HepG2 (cell line): ENCODE data around the gene TMEM132D. TPM values are rescaled to one million over a fixed set of nuclear protein-coding genes. Genes with fewer than 3 reads are reported as not detected.

Experiments
- ATAC-seq: fragments of 200-7000 bp; cut with Tn5 transposase; 3 replicates; pipeline ENCODE4 v1.9.1; 2020; ENCODE audit warnings: mild to moderate bottlenecking, moderate library complexity
- BruUV-seq: library from RNA; stranded (reverse); fragments of 400-500 nt; replicated peaks from 2 replicates; lab custom pipeline; 2021; lab: Mats Ljungman, UMichigan
- CTCF ChIA-PET: fragments of 300-600 bp; formaldehyde crosslinking; extraction: SDS; loops from one replicate; lab custom pipeline; 2021; ENCODE audit warnings: low total read pairs, inconsistent platforms, low intra/inter-chr PET ratio; lab: Yijun Ruan, JAX
- POLR2A ChIA-PET: fragments of 350-600 bp; sonication (Branson Sonifier 250); formaldehyde crosslinking; loops from one replicate; lab custom pipeline; 2020; ENCODE audit warnings: antibody characterized with exemption, inconsistent platforms; lab: Yijun Ruan, JAX
- DNase-seq: peaks from one replicate; pipeline ENCODE4 v3.0.0-alpha.2; 2015; ENCODE audit warnings: low spot score
- FAIRE-seq: peaks from 3 replicates; lab custom pipeline; 2011; peaks lifted over from hg19 to GRCh38; lab: Jason Lieb, UNC
- H2AFZ ChIP-seq: one replicate; pipeline ENCODE4 v1.6.1; 2011; ENCODE audit warnings: low read length, inconsistent platforms
- H3K27ac ChIP-seq: fragments of 300-600 bp; 3 replicates; pipeline ENCODE4 v1.8.0; 2011; ENCODE audit warnings: mixed run types, mild to moderate bottlenecking, mixed read lengths, low read length, inconsistent platforms; ENCODE audit not compliant: insufficient read depth; ENCODE audit errors: extremely low read length
- H3K27me3 ChIP-seq, 2 experiments: fragments of 200-600 bp in 1 of 2; 2 replicates in 1 of 2; 3 replicates in 1 of 2; pipeline versions ENCODE4 v1.6.0 to v1.8.0; 2011; ENCODE audit warnings: low read length in 2 of 2, mild to moderate bottlenecking in 2 of 2, moderate library complexity in 2 of 2, inconsistent platforms in 1 of 2; ENCODE audit not compliant: insufficient read depth in 2 of 2, control insufficient read depth in 1 of 2
- H3K36me3 ChIP-seq, 2 experiments: fragments of 200-600 bp in 1 of 2; replicated peaks in 1 of 2; 2 replicates in 1 of 2; 3 replicates in 1 of 2; pipeline versions ENCODE4 v1.5.1 to v1.8.0; 2011; ENCODE audit warnings: low read length in 2 of 2, inconsistent platforms in 1 of 2; ENCODE audit not compliant: insufficient read depth in 2 of 2, control insufficient read depth in 1 of 2
- H3K4me1 ChIP-seq: 2 replicates; pipeline ENCODE4 v1.5.1; 2012; ENCODE audit warnings: low read length, inconsistent platforms; ENCODE audit not compliant: insufficient read depth
- H3K4me2 ChIP-seq: 2 replicates; pipeline ENCODE4 v1.6.0; 2011; ENCODE audit warnings: low read depth, low read length, inconsistent platforms
- H3K4me3 ChIP-seq, 3 experiments: fragments of 200-600 bp in 1 of 3; sonication (generic), shearing (Covaris generic) in 1 of 3; replicated peaks in 1 of 3; 2 replicates each; pipeline ENCODE4 v1.5.1; 2011 to 2016; ENCODE audit warnings: low read length in 3 of 3, inconsistent platforms in 2 of 3, low read depth in 2 of 3, mild to moderate bottlenecking in 2 of 3, control low read depth in 1 of 3, mixed read lengths in 1 of 3; ENCODE audit not compliant: insufficient read depth in 1 of 3
- H3K79me2 ChIP-seq: one replicate; pipeline ENCODE4 v1.6.1; 2011; ENCODE audit warnings: low read length, inconsistent platforms; ENCODE audit not compliant: insufficient read depth
- H3K9ac ChIP-seq: 2 replicates; pipeline ENCODE4 v1.6.0; 2011; ENCODE audit warnings: mild to moderate bottlenecking, low read depth, low read length, inconsistent platforms; ENCODE audit not compliant: insufficient read depth
- H3K9me3 ChIP-seq: 2 replicates; pipeline ENCODE4 v1.5.1; 2012; ENCODE audit warnings: mild to moderate bottlenecking, low read length
- H4K20me1 ChIP-seq: 2 replicates; pipeline ENCODE4 v1.6.0; 2011; ENCODE audit warnings: inconsistent platforms, mild to moderate bottlenecking, low read length, moderate library complexity; ENCODE audit not compliant: insufficient read depth
- CC2D1A ChIP-seq: sonication (generic); formaldehyde crosslinking; IDR thresholded peaks from 2 replicates; pipeline ENCODE4 v1.8.1; 2023; ENCODE audit warnings: mild to moderate bottlenecking, missing genetic modification reagents
- EHMT2 ChIP-seq: fragments of 200-600 bp; sonication (generic); IDR thresholded peaks from 2 replicates; pipeline ENCODE4 v1.7.0; 2017; ENCODE audit warnings: antibody characterized with exemption, low read depth, low read length, borderline replicate concordance
- ELF4 ChIP-seq: sonication (generic); formaldehyde crosslinking; IDR thresholded peaks from 2 replicates; pipeline ENCODE4 v1.5.0; 2020; ENCODE audit warnings: missing genetic modification reagents, mild to moderate bottlenecking, moderate library complexity, borderline replicate concordance
- GATAD2A ChIP-seq: IDR thresholded peaks from 2 replicates; pipeline ENCODE4 v1.6.1; 2016
- HOMEZ ChIP-seq: IDR thresholded peaks from 2 replicates; pipeline ENCODE4 v1.6.1; 2016; ENCODE audit warnings: low read depth
- HOXD1 ChIP-seq: sonication (generic); formaldehyde crosslinking; IDR thresholded peaks from 2 replicates; pipeline ENCODE4 v1.5.0; 2020; ENCODE audit warnings: missing genetic modification reagents
- KLF13 ChIP-seq: sonication (generic); formaldehyde crosslinking; IDR thresholded peaks from 2 replicates; pipeline ENCODE4 v1.4.0; 2020; ENCODE audit warnings: mild to moderate bottlenecking, missing genetic modification reagents
- MBD4 ChIP-seq: IDR thresholded peaks from 2 replicates; pipeline ENCODE4 v1.6.1; 2012; ENCODE audit warnings: low read length, inconsistent platforms, borderline replicate concordance
- PAF1 ChIP-seq: IDR thresholded peaks from 2 replicates; pipeline ENCODE4 v1.6.1; 2016; ENCODE audit warnings: missing genetic modification reagents, missing compliant biosample characterization
- SIX4 ChIP-seq: sonication (generic); formaldehyde crosslinking; IDR thresholded peaks from 2 replicates; pipeline ENCODE4 v1.4.0; 2020; ENCODE audit warnings: missing genetic modification reagents
- ZFYVE20 ChIP-seq: sonication (generic); formaldehyde crosslinking; IDR thresholded peaks from 2 replicates; pipeline ENCODE4 v1.8.0; 2023; ENCODE audit warnings: low read depth, mild to moderate bottlenecking, moderate library complexity, missing genetic modification reagents, borderline replicate concordance
- ZNF225 ChIP-seq: sonication (generic); formaldehyde crosslinking; IDR thresholded peaks from 2 replicates; pipeline ENCODE4 v1.4.0; 2020; ENCODE audit warnings: mild to moderate bottlenecking, missing genetic modification reagents
- ZNF34 ChIP-seq: sonication (generic); formaldehyde crosslinking; IDR thresholded peaks from 2 replicates; pipeline ENCODE4 v1.4.0; 2020; ENCODE audit warnings: mild to moderate bottlenecking, missing genetic modification reagents, borderline replicate concordance
- ZNF589 ChIP-seq: sonication (generic); formaldehyde crosslinking; conservative IDR thresholded peaks from 2 replicates; pipeline ENCODE4 v1.8.0; 2022; ENCODE audit warnings: mild to moderate bottlenecking, moderate library complexity, missing genetic modification reagents
- ZSCAN31 ChIP-seq: sonication (generic); formaldehyde crosslinking; IDR thresholded peaks from 2 replicates; pipeline ENCODE4 v1.5.0; 2020; ENCODE audit warnings: low read depth, mild to moderate bottlenecking, missing genetic modification reagents
- WGBS: methylation state at CpG from one replicate; pipeline ENCODE4 v1.1.6; 2017; ENCODE audit warnings: low lambda C conversion rate; 5-methylcytosine and 5-hydroxymethylcytosine counted together
- in situ Hi-C: cut with HindIII; loops from 2 replicates; pipeline ENCODE4 v1.10.0; 2017; ENCODE audit warnings: low pct_unique_long_range_greater_than_20kb; ENCODE audit not compliant: extremely low pct_ligation_motif_present
- intact Hi-C: fragments of 100-400 bp; cut with micrococcal nuclease; formaldehyde crosslinking; loops from one replicate; pipeline ENCODE4 v1.10.0; 2022; ENCODE audit not compliant: unreplicated experiment
- polyA plus RNA-seq, 8 experiments: library from polyadenylated mRNA; depleted of rRNA in 3 of 8; stranded (reverse) in 7 of 8; unstranded in 1 of 8; fragments of >200 nt; fragmentation: Illumina TruSeq in 4 of 8; extraction: Trizol in 4 of 8; gene quantifications; 2 replicates each; pipeline versions ENCODE4 v1.2.1 to v1.2.3, GENCODE V29; 2011 to 2016; ENCODE audit warnings: low read depth in 4 of 8, missing spikeins in 1 of 8, mixed read lengths in 1 of 8; ENCODE audit not compliant: insufficient read depth in 1 of 8
- total RNA-seq, 5 experiments: library from RNA; depleted of rRNA; stranded (reverse); fragments of >200 nt; fragmentation: Illumina TruSeq; extraction: Trizol; gene quantifications; 2 replicates each; pipeline ENCODE4 v1.2.3, GENCODE V29; 2016; ENCODE audit warnings: low read depth in 1 of 5
- TF ChIP-seq, protein P1 (sequence below): sonication (generic); formaldehyde crosslinking; IDR thresholded peaks from 2 replicates; pipeline ENCODE4 v1.4.0; 2020; ENCODE audit warnings: missing genetic modification reagents; ENCODE audit errors: not compliant biosample characterization

TMEM132D gene
- total and polyA plus RNA-seq, 2 of the 13 experiments (the other 11 are each of a cell fraction or from before 2014, with no cell fraction given), result not detected

GRCh38 chr12:129305851-129306250, 598.0 kb downstream of the TMEM132D start:
- no peak for TF ChIP-seq SIX4
- no peak for TF ChIP-seq CC2D1A (CRISPR knock-in tag)
- TF ChIP-seq KLF13 (CRISPR knock-in tag), result no peak
- no peak for TF ChIP-seq ZNF589 (CRISPR knock-in tag)
- TF ChIP-seq ELF4, result no peak
- TF ChIP-seq PAF1 (CRISPR knock-in tag), result no peak
- TF ChIP-seq HOXD1, result no peak
- no peak for TF ChIP-seq GATAD2A (CRISPR knock-in tag)
- TF ChIP-seq ZSCAN31 (CRISPR knock-in tag), result no peak
- TF ChIP-seq, protein P1, sequence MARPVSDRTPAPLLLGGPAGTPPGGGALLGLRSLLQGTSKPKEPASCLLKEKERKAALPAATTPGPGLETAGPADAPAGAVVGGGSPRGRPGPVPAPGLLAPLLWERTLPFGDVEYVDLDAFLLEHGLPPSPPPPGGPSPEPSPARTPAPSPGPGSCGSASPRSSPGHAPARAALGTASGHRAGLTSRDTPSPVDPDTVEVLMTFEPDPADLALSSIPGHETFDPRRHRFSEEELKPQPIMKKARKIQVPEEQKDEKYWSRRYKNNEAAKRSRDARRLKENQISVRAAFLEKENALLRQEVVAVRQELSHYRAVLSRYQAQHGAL, result no peak
- TF ChIP-seq EHMT2, result no peak
- no peak for TF ChIP-seq HOMEZ (CRISPR knock-in tag)
- TF ChIP-seq MBD4, result no peak
- no peak for TF ChIP-seq ZNF34 (CRISPR knock-in tag)
- TF ChIP-seq ZFYVE20 (CRISPR knock-in tag), result no peak
- TF ChIP-seq ZNF225 (CRISPR knock-in tag), result no peak
- ATAC-seq (no peak), DNase-seq (no peak), FAIRE-seq (no peak)
- in situ Hi-C loops (no loop called here), intact Hi-C loops (no loop called here)
- no peak overlapping the region for H3K4me2 ChIP-seq
- CTCF ChIA-PET, result no interaction called here
- no peaks in the 10 kb centered on the region for H4K20me1 ChIP-seq
- H3K79me2 ChIP-seq, result no peaks in the 10 kb centered on the region
- no peak overlapping the region for H3K9ac ChIP-seq
- H3K27me3 ChIP-seq, result no peaks in the 10 kb centered on the region
- WGBS, result 1% methylated on average over 4 of the region's 4 CpGs
- H3K4me1 ChIP-seq, result no peaks in the 10 kb centered on the region
- H3K36me3 ChIP-seq, result no peaks in the 10 kb centered on the region
- no TSS peak for BruUV-seq
- H3K27ac ChIP-seq, result no peak overlapping the region
- H2AFZ ChIP-seq, result no peak overlapping the region
- POLR2A ChIA-PET, result no interaction called here
- H3K4me3 ChIP-seq, result no peak overlapping the region
- H3K9me3 ChIP-seq, result peaks cover 17% of the 10 kb centered on the region
